Spleen (tissue), 7 donors: Measurements from ENCODE around the gene TMED4.

Source experiments
- POLR2A ChIP-seq, 3 donors: fragments of 450-650 bp; IDR thresholded peaks; one replicate each; pipeline ENCODE4 v1.5.1; 2017; ENCODE audit warnings: antibody characterized with exemption in 3 of 3, mild to moderate bottlenecking in 1 of 3
- TF ChIP-seq, protein P1 (sequence below), 11 experiments: fragments of 200-600 bp in 7 of 11; fragments of 450-650 bp in 4 of 11; sonication (generic) in 4 of 11; IDR thresholded peaks in 8 of 11; conservative IDR thresholded peaks in 3 of 11; 1 replicate in 7 of 11; 2 replicates in 4 of 11; pipeline versions ENCODE4 v1.4.0 to v1.8.0; 2016 to 2021; ENCODE audit warnings: antibody characterized with exemption in 11 of 11, inconsistent platforms in 4 of 11, mild to moderate bottlenecking in 1 of 11
- donor health status: DM: no; HTN: no; CAD: no; lungs with moderate emphysema.
- donor health status: DM: no; HTN: no; CAD: no.
- donor health status: DM: no; HTN: no; CAD: no.

DNA sequence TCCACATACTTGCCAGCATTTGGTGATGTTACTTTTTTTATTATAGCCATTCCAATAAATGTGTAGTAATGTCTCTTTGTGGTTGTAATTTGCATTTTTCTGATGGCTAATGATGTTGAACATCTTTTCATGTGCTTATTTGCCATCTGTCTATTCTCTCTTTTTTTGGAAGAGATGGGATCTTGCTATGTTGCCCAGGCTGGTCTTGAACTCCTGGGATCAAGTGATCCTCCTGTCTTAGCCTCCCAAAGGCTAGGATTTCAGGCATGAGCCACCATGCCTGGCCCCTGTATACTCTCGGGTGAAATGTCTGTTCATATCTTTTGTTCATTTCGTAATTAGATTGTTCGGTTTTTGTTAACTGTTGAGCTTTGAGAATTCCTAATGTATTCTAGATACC, 27.8 kb upstream of the TMED4 start:
- TF ChIP-seq, protein P1, sequence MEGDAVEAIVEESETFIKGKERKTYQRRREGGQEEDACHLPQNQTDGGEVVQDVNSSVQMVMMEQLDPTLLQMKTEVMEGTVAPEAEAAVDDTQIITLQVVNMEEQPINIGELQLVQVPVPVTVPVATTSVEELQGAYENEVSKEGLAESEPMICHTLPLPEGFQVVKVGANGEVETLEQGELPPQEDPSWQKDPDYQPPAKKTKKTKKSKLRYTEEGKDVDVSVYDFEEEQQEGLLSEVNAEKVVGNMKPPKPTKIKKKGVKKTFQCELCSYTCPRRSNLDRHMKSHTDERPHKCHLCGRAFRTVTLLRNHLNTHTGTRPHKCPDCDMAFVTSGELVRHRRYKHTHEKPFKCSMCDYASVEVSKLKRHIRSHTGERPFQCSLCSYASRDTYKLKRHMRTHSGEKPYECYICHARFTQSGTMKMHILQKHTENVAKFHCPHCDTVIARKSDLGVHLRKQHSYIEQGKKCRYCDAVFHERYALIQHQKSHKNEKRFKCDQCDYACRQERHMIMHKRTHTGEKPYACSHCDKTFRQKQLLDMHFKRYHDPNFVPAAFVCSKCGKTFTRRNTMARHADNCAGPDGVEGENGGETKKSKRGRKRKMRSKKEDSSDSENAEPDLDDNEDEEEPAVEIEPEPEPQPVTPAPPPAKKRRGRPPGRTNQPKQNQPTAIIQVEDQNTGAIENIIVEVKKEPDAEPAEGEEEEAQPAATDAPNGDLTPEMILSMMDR (IDR thresholded peaks at IDR 0.05 in 8 of 11, conservative IDR thresholded peaks at IDR 0.05 in 3 of 11), result no peak
- no peak for TF ChIP-seq POLR2A (IDR thresholded peaks at IDR 0.05)
